ENCODE measurements around the gene SHC2. TPM values are rescaled to one million over a fixed set of nuclear protein-coding genes. Genes with fewer than 3 reads are reported as not detected.
"Not testable (repeated sequence)": the region's sequence is repeated elsewhere in the genome, so short reads cannot be mapped to it uniquely, and the experiment has no call there.

SHC2 gene
- total RNA-seq, 4 donors from 2014 or later, result 31.5 to 72.8 (median 48.8) TPM

DNA sequence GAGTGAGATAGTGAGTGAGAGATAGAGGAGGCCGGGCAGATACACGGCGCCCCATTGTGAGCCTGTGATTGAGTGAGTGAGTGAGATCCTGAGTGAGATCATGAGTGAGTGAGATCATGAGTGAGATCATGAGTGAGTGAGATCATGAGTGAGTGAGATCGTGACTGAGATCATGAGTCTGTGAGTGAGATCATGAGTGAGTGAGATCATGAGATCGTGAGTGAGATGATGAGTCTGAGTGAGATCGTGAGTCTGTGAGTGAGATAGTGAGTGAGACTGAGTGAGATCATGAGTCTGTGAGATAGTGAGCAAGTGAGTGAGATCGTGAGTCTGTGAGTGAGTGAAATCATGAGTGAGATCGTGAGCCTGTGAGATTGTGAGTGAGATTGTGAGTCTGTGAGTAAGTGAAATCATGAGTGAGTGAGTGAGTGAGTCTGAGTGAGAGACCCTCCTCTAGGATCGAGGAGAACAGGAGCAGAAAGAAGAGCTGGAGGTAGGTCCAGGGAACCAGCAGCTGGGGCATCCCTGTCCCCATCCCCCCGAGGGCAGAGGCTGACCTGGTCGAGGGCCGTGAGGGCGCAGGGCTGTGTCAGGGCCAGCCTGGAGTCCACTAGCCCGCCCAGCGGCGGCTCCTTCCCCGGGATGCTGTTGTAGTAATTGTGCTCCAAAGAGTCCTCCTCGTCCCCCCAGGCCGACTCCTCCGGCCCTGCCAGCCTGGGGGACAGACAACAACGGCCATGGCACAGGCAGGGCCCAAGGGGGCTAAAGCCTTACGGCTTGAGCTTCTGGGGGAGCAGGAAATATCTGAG, 26.5 kb downstream of the SHC2 start:
- TF ChIP-seq CTCF (IDR thresholded peaks at IDR 0.05), result no peak
- no peak for TF ChIP-seq POLR2A (IDR thresholded peaks at IDR 0.05)

DNA sequence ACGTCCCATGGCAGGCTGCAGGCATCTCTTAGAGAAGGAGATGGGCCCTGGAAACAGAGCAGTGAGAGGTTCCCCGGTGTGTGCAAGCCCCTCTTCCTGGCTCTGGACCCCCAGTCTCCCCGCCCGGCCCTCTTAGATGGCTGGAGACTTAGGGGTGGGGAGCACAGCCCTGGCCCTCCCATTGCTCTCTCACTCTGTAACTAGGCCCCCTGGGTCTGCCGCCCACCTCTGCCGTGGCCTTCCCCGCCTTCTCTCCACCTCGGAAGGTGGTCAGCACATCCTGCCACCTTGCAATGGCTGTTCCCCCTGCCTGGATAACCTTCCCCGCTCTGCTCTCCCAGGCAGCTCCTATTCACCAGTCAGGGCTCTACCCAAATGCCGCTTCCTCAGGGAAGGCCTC, 30.1 kb downstream of the SHC2 start:
- DNase-seq, result no peak
- no peak overlapping the region for H3K4me3 ChIP-seq (replicated peaks in 1 of 3)
- no peak overlapping the region for H3K27ac ChIP-seq
- intact Hi-C loops (cut with DNase I), result no loop called here
- 96 to 98% methylated on average over 9 to 10 of the region's 10 CpGs for WGBS, 2 donors
- TF ChIP-seq POLR2A (IDR thresholded peaks at IDR 0.05) (no peak), CTCF (IDR thresholded peaks at IDR 0.05) (no peak)
- H3K36me3 ChIP-seq, result peaks cover 0 to 7% of the 10 kb centered on the region in 2 donors
- H3K4me1 ChIP-seq, result no peaks in the 10 kb centered on the region
- H3K27me3 ChIP-seq, result no peaks in the 10 kb centered on the region
- no peaks in the 10 kb centered on the region for H3K9me3 ChIP-seq

More for the DNA sequence above, 26.5 kb downstream of the SHC2 start:
- no peaks in the 10 kb centered on the region for H3K4me1 ChIP-seq
- intact Hi-C loops (cut with DNase I), result no loop called here
- no peak for DNase-seq
- H3K9me3 ChIP-seq, result no peaks in the 10 kb centered on the region
- WGBS, 2 donors, result 84 to 91% methylated on average over 16 to 19 of the region's 22 CpGs
- H3K27ac ChIP-seq, result no peak overlapping the region
- H3K27me3 ChIP-seq, result no peaks in the 10 kb centered on the region
- peaks cover 5 to 7% of the 10 kb centered on the region in 2 donors for H3K36me3 ChIP-seq
- H3K4me3 ChIP-seq (replicated peaks in 1 of 3), result no peak overlapping the region

GRCh38 chr19:428149-428548, 32.7 kb downstream of the SHC2 start:
- no peak overlapping the region for H3K4me3 ChIP-seq (replicated peaks in 1 of 3)
- no peaks in the 10 kb centered on the region for H3K36me3 ChIP-seq
- H3K27me3 ChIP-seq, result no peaks in the 10 kb centered on the region
- DNase-seq, result no peak
- no peak overlapping the region for H3K27ac ChIP-seq
- WGBS, 2 donors, result 89 to 90% methylated on average over 14 to 15 of the region's 15 CpGs
- TF ChIP-seq CTCF (IDR thresholded peaks at IDR 0.05) (no peak), POLR2A (IDR thresholded peaks at IDR 0.05) (no peak)
- no peaks in the 10 kb centered on the region for H3K9me3 ChIP-seq
- H3K4me1 ChIP-seq, result no peaks in the 10 kb centered on the region
- intact Hi-C loops (cut with DNase I), result no loop called here

DNA sequence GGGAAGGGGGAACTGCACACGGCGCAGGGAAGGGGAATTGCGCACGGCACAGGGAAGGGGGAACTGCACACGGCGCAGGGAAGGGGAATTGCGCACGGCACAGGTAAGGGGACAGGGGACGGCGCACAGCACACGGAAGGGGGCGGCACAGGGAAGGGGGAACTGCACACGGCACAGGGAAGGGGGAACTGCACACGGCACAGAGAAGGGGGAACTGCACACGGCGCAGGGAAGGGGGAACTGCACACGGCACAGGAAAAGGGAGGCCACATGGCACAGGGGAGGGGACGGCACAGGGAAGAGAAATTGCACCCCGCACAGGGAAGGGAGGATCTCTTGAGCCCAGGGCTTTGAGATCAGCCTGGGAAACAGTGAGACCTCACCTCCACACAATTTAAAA, 33.2 kb downstream of the SHC2 start:
- H3K9me3 ChIP-seq; H3K4me3 ChIP-seq (replicated peaks in 1 of 3); H3K36me3 ChIP-seq; H3K27me3 ChIP-seq; H3K27ac ChIP-seq; H3K4me1 ChIP-seq; intact Hi-C loops (cut with DNase I); DNase-seq: not testable (repeated sequence)
- WGBS, 2 donors, result 77% methylated on average over 19 of the region's 19 CpGs

DNA sequence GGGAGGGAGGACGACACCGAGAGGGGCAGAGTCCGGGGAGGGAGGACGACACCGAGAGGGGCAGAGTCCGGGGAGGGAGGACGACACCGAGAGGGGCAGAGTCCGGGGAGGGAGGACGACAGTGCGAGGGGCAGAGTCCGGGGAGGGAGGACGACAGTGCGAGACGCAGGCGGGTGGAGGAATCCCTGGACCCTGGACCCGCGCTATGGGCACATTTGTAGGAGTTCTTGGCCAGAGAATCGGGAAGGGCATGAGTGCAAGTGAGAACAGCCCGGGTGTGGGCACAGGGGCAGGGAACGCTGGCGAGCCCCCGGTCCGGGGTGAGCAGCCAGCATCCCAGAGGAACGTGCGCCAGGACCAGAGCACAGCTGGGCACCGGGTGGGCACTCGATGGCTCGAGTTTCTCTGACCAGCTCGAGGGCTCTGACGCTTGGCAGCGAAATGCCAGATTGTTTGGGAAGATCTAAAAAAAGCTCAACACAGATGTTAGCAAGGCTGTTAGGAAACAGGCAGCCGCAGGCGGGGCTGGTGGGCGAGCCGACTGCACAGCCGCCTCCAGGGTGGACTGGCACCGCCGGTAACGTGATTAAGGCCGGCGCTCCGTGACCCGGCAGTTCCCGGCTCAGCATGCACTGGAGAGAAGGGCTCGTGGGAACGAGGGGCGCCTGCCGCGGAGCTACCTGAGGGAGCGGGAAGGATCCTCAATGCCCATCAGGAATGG, 33.9 kb downstream of the SHC2 start:
- Histone ChIP-seq H3K36me3 (no peaks in the 10 kb centered on the region), H3K27ac (no peak overlapping the region), H3K9me3 (no peaks in the 10 kb centered on the region), H3K4me3 (replicated peaks in 1 of 3) (no peak overlapping the region), H3K4me1 (no peaks in the 10 kb centered on the region), H3K27me3 (no peaks in the 10 kb centered on the region)
- TF ChIP-seq POLR2A (IDR thresholded peaks at IDR 0.05) (no peak), CTCF (IDR thresholded peaks at IDR 0.05) (no peak)
- intact Hi-C loops (cut with DNase I), result no loop called here
- DNase-seq, result no peak
- WGBS, 2 donors, result 85 to 89% methylated on average over 51 of the region's 51 CpGs

All from thyroid gland (tissue), 4 donors.